Activated CD4-positive, CD25-positive, alpha-beta regulatory T cell (primary cell): ENCODE measurements around the gene APBA1.
"Not testable (repeated sequence)": the region's sequence is repeated elsewhere in the genome, so short reads cannot be mapped to it uniquely, and the experiment has no call there.

Experiments used
- DNase-seq, 4 experiments: peaks; one replicate each; lab custom pipeline; 2025; lab: John Stamatoyannopoulos, UW

The APBA1 gene

GRCh38 chr9:69442486-69442885 is 229.7 kb downstream of the APBA1 start:
- DNase-seq, result no peak

- DNase-seq, result not testable (repeated sequence)
Observed at GRCh38 chr9:69440254-69440955, 231.8 kb downstream of the APBA1 start.

- DNase-seq, result not testable (repeated sequence)
Observed at GRCh38 chr9:69439654-69440053, 232.5 kb downstream of the APBA1 start.

GRCh38 chr9:69433968-69434367 is 238.2 kb downstream of the APBA1 start:
- no peak for DNase-seq

- no peak for DNase-seq
Observed at GRCh38 chr9:69433392-69433791, 238.8 kb downstream of the APBA1 start.

GRCh38 chr9:69432623-69433022 is 239.5 kb downstream of the APBA1 start:
- DNase-seq, result no peak

- no peak for DNase-seq
Observed at GRCh38 chr9:69431777-69432176, 240.4 kb downstream of the APBA1 start.

- no peak for DNase-seq
Observed at GRCh38 chr9:69431203-69431602, 241.0 kb downstream of the APBA1 start.

GRCh38 chr9:69430206-69430605 is 242.0 kb downstream of the APBA1 start:
- no peak for DNase-seq

- DNase-seq, result no peak
Observed at GRCh38 chr9:69429281-69429680, 242.9 kb downstream of the APBA1 start.

GRCh38 chr9:69428017-69428785 is 244.0 kb downstream of the APBA1 start:
- no peak for DNase-seq

GRCh38 chr9:69427286-69427685 is 244.9 kb downstream of the APBA1 start:
- no peak for DNase-seq

GRCh38 chr9:69425136-69425801 is 246.9 kb downstream of the APBA1 start:
- no peak for DNase-seq

GRCh38 chr9:69421908-69422801 is 250.0 kb downstream of the APBA1 start:
- DNase-seq, result peak in 1 of 4 experiments; percentile 2

- DNase-seq, result no peak
Observed at GRCh38 chr9:69420611-69421270, 251.4 kb downstream of the APBA1 start.

- no peak for DNase-seq
Observed at GRCh38 chr9:69412741-69413150, 259.4 kb downstream of the APBA1 start.

- no peak for DNase-seq
Observed at GRCh38 chr9:69411931-69412740, 260.0 kb downstream of the APBA1 start.

- no peak for DNase-seq
Observed at GRCh38 chr9:69411246-69411645, 260.9 kb downstream of the APBA1 start.

GRCh38 chr9:69409936-69410335 is 262.2 kb downstream of the APBA1 start:
- not testable (repeated sequence) for DNase-seq

GRCh38 chr9:69400470-69400869 is 271.7 kb downstream of the APBA1 start:
- no peak for DNase-seq
